Small intestine (tissue), 7 donors: Measurements from ENCODE around the gene TGDS. TPM values are rescaled to one million over a fixed set of nuclear protein-coding genes. Genes with fewer than 3 reads are reported as not detected.

Experiments used
- DNase-seq, 2 donors: peaks; one replicate each; pipeline versions ENCODE4 v3.0.0 to v3.0.0-alpha.2; 2013
- FAIRE-seq: peaks from 2 replicates; lab custom pipeline; 2012; peaks lifted over from hg19 to GRCh38; lab: Jason Lieb, UNC
- H3K27ac ChIP-seq, 3 donors: one replicate each; pipeline ENCODE4 v1.5.1; 2013; ENCODE audit warnings: low read length in 2 of 3, mild to moderate bottlenecking in 2 of 3, control low read depth in 1 of 3, inconsistent platforms in 1 of 3, low read depth in 1 of 3, moderate library complexity in 1 of 3
- H3K27me3 ChIP-seq, 3 donors: one replicate each; pipeline ENCODE4 v1.6.1; 2013; ENCODE audit warnings: low read length in 3 of 3, inconsistent platforms in 1 of 3; ENCODE audit not compliant: control insufficient read depth in 3 of 3, insufficient read depth in 3 of 3
- H3K36me3 ChIP-seq, 3 donors: one replicate each; pipeline ENCODE4 v1.6.1; 2013; ENCODE audit warnings: low read length in 3 of 3, inconsistent platforms in 1 of 3, low read depth in 1 of 3, mild to moderate bottlenecking in 1 of 3, moderate library complexity in 1 of 3; ENCODE audit not compliant: control insufficient read depth in 3 of 3, insufficient read depth in 2 of 3
- H3K4me1 ChIP-seq, 3 donors: one replicate each; pipeline ENCODE4 v1.6.1; 2013; ENCODE audit warnings: low read length in 2 of 3, inconsistent platforms in 1 of 3, low read depth in 1 of 3, mild to moderate bottlenecking in 1 of 3, moderate library complexity in 1 of 3; ENCODE audit not compliant: control insufficient read depth in 3 of 3, insufficient read depth in 2 of 3
- H3K4me3 ChIP-seq, 3 donors: one replicate each; pipeline ENCODE4 v1.5.1; 2013; ENCODE audit warnings: low read length in 3 of 3, control low read depth in 1 of 3, inconsistent platforms in 1 of 3, low read depth in 1 of 3, mild to moderate bottlenecking in 1 of 3, moderate library complexity in 1 of 3
- H3K9me3 ChIP-seq, 2 donors: one replicate each; pipeline ENCODE4 v1.6.1; 2013; ENCODE audit warnings: low read depth in 1 of 2, low read length in 1 of 2; ENCODE audit not compliant: control insufficient read depth in 2 of 2, insufficient read depth in 1 of 2
- WGBS, 3 donors: extraction: QIAGEN DNeasy Blood & Tissue Kit; methylation state at CpG; one replicate each; pipeline ENCODE4 v1.1.7; 2013; 5-methylcytosine and 5-hydroxymethylcytosine counted together
- polyA plus RNA-seq, 4 donors: library from polyadenylated mRNA; stranded (reverse) in 3 of 4; unstranded in 1 of 4; fragments of 200-250 nt in 3 of 4; fragments of 120-200 nt in 1 of 4; gene quantifications; one replicate each; pipeline versions ENCODE4 v1.2.1 to v1.2.3, GENCODE V29; 2013
- donor health status: healthy with polysubstance abuse.
- donor health status: control.
- donor health status: control.
- donor health status: Bipolar disorder and iron deficiency.
- donor health status: healthy.

Gene TGDS
- polyA plus RNA-seq, 4 donors, result 10.3 to 22.2 (median 12.0) TPM

DNA sequence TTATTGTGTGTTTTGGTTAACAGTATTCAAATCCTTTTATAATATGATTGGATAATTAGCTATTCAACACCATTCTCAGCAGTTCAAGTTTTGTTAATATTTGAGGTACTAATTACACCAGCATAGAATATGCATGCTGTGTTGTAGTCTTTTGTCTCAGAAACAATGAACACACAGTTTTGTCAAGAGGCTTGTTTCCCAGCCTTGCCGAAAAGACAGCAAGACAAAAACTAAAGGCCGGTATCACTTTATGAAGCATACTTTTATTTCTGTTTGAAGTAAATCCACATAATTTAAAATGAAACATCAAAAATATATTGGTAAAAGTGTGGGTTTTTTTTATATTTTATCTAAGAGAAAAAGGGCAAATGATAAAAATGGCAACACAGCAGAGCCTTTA lies 13.2 kb upstream of the TGDS start:
- no peak for DNase-seq
- 97 to 100% (median 98%) methylated on average over 2 of the region's 2 CpGs for WGBS, 3 donors
- H3K36me3 ChIP-seq, result peaks cover 0 to 14% (median 0%) of the 10 kb centered on the region in 3 donors
- FAIRE-seq, result peak; percentile 71
- H3K27ac ChIP-seq, result no peak overlapping the region
- no peaks in the 10 kb centered on the region for H3K27me3 ChIP-seq
- no peaks in the 10 kb centered on the region for H3K9me3 ChIP-seq
- no peak overlapping the region for H3K4me3 ChIP-seq
- H3K4me1 ChIP-seq, result no peaks in the 10 kb centered on the region

DNA sequence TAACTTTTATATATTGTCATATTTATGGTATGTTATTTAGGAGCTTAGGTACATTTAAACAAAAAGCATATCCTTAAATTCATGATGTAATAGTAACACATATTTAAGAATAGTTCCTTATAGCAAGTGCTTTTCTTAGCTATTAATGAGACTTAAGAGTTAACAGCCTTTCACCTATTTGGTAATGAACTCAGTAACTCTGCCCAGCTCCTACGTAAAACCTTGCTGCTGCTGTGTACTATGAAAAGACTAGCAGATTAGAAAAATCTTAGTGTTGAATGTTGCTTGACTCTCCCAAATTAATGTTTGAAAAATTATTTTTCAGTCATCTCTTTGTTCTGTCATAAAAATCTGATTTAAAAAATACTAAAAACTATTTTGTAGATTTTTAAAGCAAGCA lies 12.6 kb upstream of the TGDS start:
- no peaks in the 10 kb centered on the region for H3K9me3 ChIP-seq
- 76 to 91% (median 84%) methylated on average over 1 of the region's 1 CpG for WGBS, 3 donors
- H3K36me3 ChIP-seq, result peaks cover 0 to 10% (median 0%) of the 10 kb centered on the region in 3 donors
- DNase-seq (no peak), FAIRE-seq (no peak)
- no peaks in the 10 kb centered on the region for H3K4me1 ChIP-seq
- no peak overlapping the region for H3K4me3 ChIP-seq
- H3K27me3 ChIP-seq, result no peaks in the 10 kb centered on the region
- no peak overlapping the region for H3K27ac ChIP-seq

DNA sequence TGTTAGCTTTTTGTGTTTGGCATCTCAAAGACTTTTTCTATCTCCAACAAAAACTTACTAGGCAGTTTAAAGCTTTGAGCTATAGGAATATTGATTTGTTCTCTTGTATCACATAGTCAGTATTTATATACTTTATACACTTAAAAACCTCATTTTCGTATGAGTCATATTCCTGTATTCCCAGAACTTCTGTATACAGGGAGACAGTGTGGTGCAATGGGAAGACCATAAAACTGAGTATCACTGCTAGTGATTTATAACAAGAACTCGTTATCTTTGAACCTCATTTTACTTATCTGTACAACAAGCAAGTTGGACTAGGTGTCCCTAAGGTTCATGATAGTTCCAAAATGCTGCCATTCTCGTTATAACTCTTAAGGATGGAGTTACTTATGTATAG lies 12.0 kb upstream of the TGDS start:
- Histone ChIP-seq H3K4me1 (no peaks in the 10 kb centered on the region), H3K9me3 (no peaks in the 10 kb centered on the region), H3K27ac (no peak overlapping the region), H3K36me3 (peaks cover 0 to 8% (median 0%) of the 10 kb centered on the region in 3 donors), H3K27me3 (no peaks in the 10 kb centered on the region), H3K4me3 (no peak overlapping the region)
- 38 to 66% (median 59%) methylated on average over 3 of the region's 3 CpGs for WGBS, 3 donors
- FAIRE-seq, result no peak
- DNase-seq, result peak in 1 of 2 donors; percentile 5

DNA sequence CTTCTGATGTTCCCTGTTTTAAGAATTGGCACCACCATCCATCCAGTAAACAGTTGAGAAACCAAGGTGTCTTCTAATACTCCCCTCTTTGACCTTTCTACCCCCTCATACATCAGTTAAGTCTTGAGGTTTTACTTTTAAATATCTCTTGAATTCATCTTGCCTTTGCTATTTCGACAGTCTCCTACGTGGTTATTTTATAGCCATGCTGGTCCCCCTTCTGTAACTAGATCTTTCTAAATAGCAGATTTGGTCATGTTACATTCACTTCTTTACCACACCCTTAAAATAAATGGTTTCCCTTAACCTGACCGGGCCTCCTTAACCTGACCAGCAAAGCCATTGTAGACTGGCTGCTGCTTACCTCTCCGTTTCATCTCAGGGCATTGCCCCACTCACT lies 11.1 kb upstream of the TGDS start:
- 88 to 91% (median 90%) methylated on average over 4 of the region's 4 CpGs for WGBS, 3 donors

DNA sequence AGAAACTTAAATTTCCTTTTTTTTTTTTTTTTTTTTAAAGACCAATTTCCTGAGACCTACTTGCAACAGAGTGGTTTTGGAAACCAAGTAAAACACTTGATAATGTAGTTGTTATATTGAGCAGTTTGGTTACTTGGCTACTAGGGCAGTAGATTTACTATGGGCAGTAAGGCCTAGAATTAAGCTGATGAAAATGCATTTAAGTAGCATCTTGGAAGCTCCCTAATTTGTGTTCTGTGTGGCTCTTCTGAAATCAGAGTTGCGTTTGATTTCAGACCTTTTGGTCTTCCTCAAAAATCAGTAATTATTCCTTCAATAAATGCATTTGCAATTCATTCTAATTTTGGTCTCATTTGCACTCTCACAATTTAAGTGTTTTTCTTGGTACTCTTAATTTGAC lies 6.5 kb upstream of the TGDS start:
- 29 to 33% (median 33%) methylated on average over 1 of the region's 1 CpG for WGBS, 3 donors
- DNase-seq, result peak in 1 of 2 donors; percentile 3
- H3K36me3 ChIP-seq, result peaks cover 0 to 4% (median 0%) of the 10 kb centered on the region in 3 donors
- H3K4me1 ChIP-seq, result peaks cover 0 to 5% (median 0%) of the 10 kb centered on the region in 3 donors
- H3K27me3 ChIP-seq, result no peaks in the 10 kb centered on the region
- peak overlapping the region in 1 of 3 donors; percentile 94 for H3K27ac ChIP-seq
- no peak for FAIRE-seq
- no peaks in the 10 kb centered on the region for H3K9me3 ChIP-seq
- H3K4me3 ChIP-seq, result peak overlapping the region; percentile 64 to 91 (median 85)

More for the DNA sequence above, 11.1 kb upstream of the TGDS start:
- FAIRE-seq, result no peak
- no peak for DNase-seq
- Histone ChIP-seq H3K27me3 (no peaks in the 10 kb centered on the region), H3K9me3 (no peaks in the 10 kb centered on the region), H3K36me3 (peaks cover 0 to 8% (median 0%) of the 10 kb centered on the region in 3 donors), H3K27ac (no peak overlapping the region), H3K4me1 (no peaks in the 10 kb centered on the region), H3K4me3 (no peak overlapping the region)

DNA sequence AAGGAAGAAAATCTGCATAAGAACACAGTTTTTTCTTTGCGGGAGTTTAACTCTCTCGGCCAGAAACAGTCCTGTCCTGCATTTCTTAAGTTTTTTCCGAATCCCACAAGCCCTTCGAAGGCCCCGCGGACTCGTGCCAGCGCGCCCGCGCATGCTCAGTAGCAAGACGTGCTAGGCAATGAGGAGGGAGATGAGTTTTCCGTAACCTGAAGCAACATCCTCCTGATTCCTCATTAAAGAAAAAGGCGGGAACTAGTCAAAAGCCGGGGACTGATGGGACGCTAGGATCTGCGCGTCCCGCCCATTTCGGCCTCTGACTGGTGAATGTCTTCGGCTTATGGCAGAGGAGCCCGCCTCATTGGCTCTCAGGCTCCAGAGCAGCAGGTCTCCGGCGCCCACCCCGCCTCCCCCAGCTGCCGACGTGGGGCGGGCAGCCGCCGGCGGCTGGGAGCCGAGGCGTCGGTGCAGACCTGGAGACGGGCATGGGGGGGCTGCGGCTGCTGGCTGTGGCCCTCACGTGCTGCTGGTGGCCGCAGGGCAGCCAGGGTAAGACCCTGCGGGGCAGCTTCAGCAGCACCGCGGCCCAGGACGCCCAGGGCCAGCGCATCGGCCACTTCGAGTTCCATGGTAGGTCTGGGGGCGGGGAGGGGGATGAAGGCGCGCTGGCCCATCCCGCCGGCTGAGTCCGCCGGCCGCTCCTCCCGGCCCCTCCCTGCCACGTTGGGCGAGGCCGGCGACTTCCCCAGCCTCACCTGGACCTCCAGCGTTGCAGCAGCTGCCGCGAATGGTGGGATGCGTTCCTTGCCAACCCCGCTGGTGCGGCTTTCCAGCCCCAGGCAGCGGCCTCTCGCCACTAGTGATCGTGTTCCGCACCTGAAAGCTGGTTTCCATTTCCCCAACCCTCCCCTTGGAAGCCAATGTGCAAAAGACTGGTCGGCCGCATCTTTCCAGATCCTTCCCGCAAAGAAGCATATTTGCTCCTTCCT lies 5.8 kb upstream of the TGDS start, which contains the start of gene GPR180:
TSS of gene GPR180 (plus strand) at position 412 of the 986 bp plus-strand sequence. CDS start at position 483, 71 bp downstream.
- DNase-seq (peak; percentile 98 to 100), FAIRE-seq (no peak)
- Histone ChIP-seq H3K9me3 (no peaks in the 10 kb centered on the region), H3K27me3 (no peaks in the 10 kb centered on the region), H3K4me1 (peaks cover 0 to 5% (median 0%) of the 10 kb centered on the region in 3 donors), H3K27ac (peak within 1 kb of the TSS; percentile 70 to 94 (median 91)), H3K36me3 (peaks cover 0 to 4% (median 0%) of the 10 kb centered on the region in 3 donors), H3K4me3 (peak within 1 kb of the TSS; percentile 64 to 91 (median 85))
- 0 to 1% (median 0%) methylated on average over 57 to 71 of the region's 71 CpGs for WGBS, 3 donors

DNA sequence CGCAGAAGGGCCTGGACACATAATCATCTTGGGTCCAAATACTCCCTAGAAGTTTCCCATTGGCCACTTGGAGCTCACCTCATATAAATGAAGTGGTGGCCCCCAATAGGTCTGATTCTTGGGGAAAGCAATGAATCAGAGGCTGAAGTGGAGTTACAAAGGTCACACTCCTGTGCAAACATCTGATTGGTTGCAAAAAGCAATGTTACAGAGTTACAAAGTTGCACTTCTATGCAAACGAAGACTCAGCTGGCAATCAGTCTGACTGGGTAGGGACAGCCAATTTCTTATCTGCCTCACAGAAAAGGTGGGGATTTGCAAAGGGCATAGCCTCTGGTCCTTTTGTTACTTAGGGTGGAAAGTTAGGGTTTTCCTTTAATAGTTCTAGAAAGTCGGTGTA lies 3.9 kb upstream of the TGDS start:
- Histone ChIP-seq H3K4me3 (no peak overlapping the region), H3K27ac (no peak overlapping the region), H3K4me1 (peaks cover 0 to 6% (median 0%) of the 10 kb centered on the region in 3 donors), H3K36me3 (no peaks in the 10 kb centered on the region), H3K9me3 (no peaks in the 10 kb centered on the region), H3K27me3 (no peaks in the 10 kb centered on the region)
- 57 to 83% (median 69%) methylated on average over 3 of the region's 3 CpGs for WGBS, 3 donors
- FAIRE-seq (no peak), DNase-seq (peak; percentile 5 to 24)

DNA sequence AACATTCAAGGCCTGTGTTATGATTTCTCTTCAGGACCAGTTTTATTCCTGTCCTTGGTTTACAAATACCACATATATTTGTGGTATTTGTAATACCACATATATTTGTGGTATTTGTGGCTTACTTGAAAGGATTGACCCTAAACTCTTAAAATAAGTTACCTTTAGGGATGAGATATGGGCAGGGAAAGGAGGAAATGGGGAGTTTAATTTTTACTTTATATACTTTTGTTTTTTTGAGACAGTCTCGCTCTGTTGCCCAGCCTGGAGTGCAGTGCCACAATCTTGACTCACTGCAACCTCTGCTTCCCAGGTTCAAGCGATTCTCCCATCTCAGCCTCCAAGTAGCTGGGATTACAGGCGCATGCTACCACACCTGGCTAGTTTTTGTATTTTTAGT lies 2.3 kb upstream of the TGDS start:
- WGBS, 3 donors, result 94 to 98% (median 96%) methylated on average over 3 of the region's 3 CpGs
- Histone ChIP-seq H3K27ac (no peak overlapping the region), H3K27me3 (no peaks in the 10 kb centered on the region), H3K36me3 (no peaks in the 10 kb centered on the region), H3K4me3 (no peak overlapping the region), H3K4me1 (peaks cover 5 to 10% (median 5%) of the 10 kb centered on the region in 3 donors), H3K9me3 (no peaks in the 10 kb centered on the region)
- DNase-seq (no peak), FAIRE-seq (no peak)
